Activated CD8-positive, alpha-beta T cell treated with anti-CD3 and anti-CD28 coated beads for 36 hours (primary cell): ENCODE measurements around the gene SREBF2. TPM values are rescaled to one million over a fixed set of nuclear protein-coding genes. Genes with fewer than 3 reads are reported as not detected.
A peak's percentile ranks its signal among the peaks of the same experiment; 100 is the strongest.

Experiments
- ATAC-seq: fragments of 200-7000 bp; cut with Tn5 transposase; one replicate; pipeline ENCODE4 v1.10.0; 2021; ENCODE audit warnings: mild to moderate bottlenecking, moderate library complexity
- CTCF ChIA-PET: fragments of 350-600 bp; sonication (Branson Sonifier 250); formaldehyde crosslinking; loops from one replicate; lab custom pipeline; 2021; ENCODE audit warnings: antibody characterized with exemption; lab: Charles Lee
- POLR2A ChIA-PET: fragments of 350-600 bp; sonication (Branson Sonifier 250); formaldehyde crosslinking; loops from one replicate; lab custom pipeline; 2021; ENCODE audit warnings: antibody characterized with exemption; lab: Charles Lee
- DNase-seq: peaks from one replicate; pipeline ENCODE4 v3.0.0-alpha.2; 2020
- H3K27ac Mint-ChIP-seq: one replicate; pipeline ENCODE4 v1.8.0; 2021; ENCODE audit warnings: mild to moderate bottlenecking, mixed read lengths
- H3K27me3 Mint-ChIP-seq: one replicate; pipeline ENCODE4 v1.8.0; 2021; ENCODE audit warnings: mixed read lengths
- H3K36me3 Mint-ChIP-seq: one replicate; pipeline ENCODE4 v1.8.0; 2021; ENCODE audit warnings: low read depth, mixed read lengths
- H3K4me1 Mint-ChIP-seq: one replicate; pipeline ENCODE4 v1.8.0; 2021; ENCODE audit warnings: low read depth, mixed read lengths
- H3K4me3 Mint-ChIP-seq: one replicate; pipeline ENCODE4 v1.8.0; 2021; ENCODE audit warnings: mild to moderate bottlenecking, moderate library complexity, mixed read lengths
- H3K9me3 Mint-ChIP-seq: one replicate; pipeline ENCODE4 v1.8.0; 2021; ENCODE audit warnings: mixed read lengths
- intact Hi-C: fragments of 100-400 bp; cut with micrococcal nuclease; formaldehyde crosslinking; loops from one replicate; pipeline ENCODE4 v1.10.0; 2022
- microRNA-seq: library from miRNA; unstranded; fragments of <30 nt; microRNA quantifications from one replicate; pipeline ENCODE4 v1.2.0, GENCODE V29; 2022; ENCODE audit warnings: borderline microRNAs expressed, borderline replicate concordance
- total RNA-seq, 2 experiments: library from RNA; stranded (reverse); gene quantifications; one replicate each; pipeline ENCODE4 v1.2.3, GENCODE V29; 2021
- TF ChIP-seq, protein P1 (sequence below): fragments of 200-600 bp; IDR thresholded peaks from one replicate; pipeline ENCODE4 v1.8.0; 2022; ENCODE audit warnings: antibody characterized with exemption, mild to moderate bottlenecking

Gene SREBF2
- total RNA-seq, 2 experiments from 2014 or later: 87.1 to 92.9 TPM

DNA sequence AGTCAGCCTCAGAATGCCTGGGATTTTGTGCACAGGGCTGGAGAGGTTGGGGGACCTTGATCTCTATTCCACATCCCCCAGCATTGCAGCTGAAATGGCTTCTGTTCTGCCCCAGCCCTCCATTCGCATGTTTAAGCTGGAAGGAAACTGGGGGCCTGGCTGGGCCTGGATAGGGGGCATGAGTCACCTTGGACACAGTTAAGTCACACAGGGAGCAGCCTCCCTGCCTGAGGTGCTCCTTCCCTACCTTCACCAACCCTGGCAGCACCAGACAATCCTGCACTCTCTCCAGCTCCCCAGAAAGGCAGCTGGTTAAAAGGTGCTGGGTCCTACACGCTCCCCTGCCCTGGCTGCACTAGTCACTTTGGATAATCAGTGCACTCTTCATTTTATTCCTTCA is 119.8 kb downstream of the SREBF2 start:
- no peak for DNase-seq
- Mint-ChIP-seq H3K36me3 (no peaks in the 10 kb centered on the region), H3K9me3 (no peaks in the 10 kb centered on the region), H3K27me3 (no peaks in the 10 kb centered on the region), H3K4me3 (no peak overlapping the region), H3K4me1 (peaks cover 17% of the 10 kb centered on the region), H3K27ac (no peak overlapping the region)
- TF ChIP-seq, protein P1, sequence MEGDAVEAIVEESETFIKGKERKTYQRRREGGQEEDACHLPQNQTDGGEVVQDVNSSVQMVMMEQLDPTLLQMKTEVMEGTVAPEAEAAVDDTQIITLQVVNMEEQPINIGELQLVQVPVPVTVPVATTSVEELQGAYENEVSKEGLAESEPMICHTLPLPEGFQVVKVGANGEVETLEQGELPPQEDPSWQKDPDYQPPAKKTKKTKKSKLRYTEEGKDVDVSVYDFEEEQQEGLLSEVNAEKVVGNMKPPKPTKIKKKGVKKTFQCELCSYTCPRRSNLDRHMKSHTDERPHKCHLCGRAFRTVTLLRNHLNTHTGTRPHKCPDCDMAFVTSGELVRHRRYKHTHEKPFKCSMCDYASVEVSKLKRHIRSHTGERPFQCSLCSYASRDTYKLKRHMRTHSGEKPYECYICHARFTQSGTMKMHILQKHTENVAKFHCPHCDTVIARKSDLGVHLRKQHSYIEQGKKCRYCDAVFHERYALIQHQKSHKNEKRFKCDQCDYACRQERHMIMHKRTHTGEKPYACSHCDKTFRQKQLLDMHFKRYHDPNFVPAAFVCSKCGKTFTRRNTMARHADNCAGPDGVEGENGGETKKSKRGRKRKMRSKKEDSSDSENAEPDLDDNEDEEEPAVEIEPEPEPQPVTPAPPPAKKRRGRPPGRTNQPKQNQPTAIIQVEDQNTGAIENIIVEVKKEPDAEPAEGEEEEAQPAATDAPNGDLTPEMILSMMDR: no peak
- intact Hi-C loops: no loop called here
- ATAC-seq: no peak
- ChIA-PET POLR2A (interaction anchor here (1.1 to 1.4 kb wide), 2 partner anchors 8 to 138 kb away, joined by 4 read pairs; partner anchors contain the start of gene NDUFA6), CTCF (interaction anchor here (1.0 kb wide), 1 partner anchor 256 kb away, joined by 4 read pairs; no protein-coding TSS in a partner anchor)

Small RNA genes lying within 50 kb of the gene (microRNA-seq; reads per million reads assigned to microRNA genes)
- 66.3 reads per million, percentile 64 among the genes with 10 or more reads in this experiment for gene MIR33A

Other genes with a start within 250 kb of the SREBF2 start
- gene PMM1, start 243.3 kb upstream of the SREBF2 start, total RNA-seq: 10 to 100 TPM; 29.8 to 29.9 TPM
- 10 to 100 TPM; 48.0 to 55.1 TPM for gene DESI1, start 212.1 kb upstream of the SREBF2 start, total RNA-seq
- 100 to 1,000 TPM; 424 to 425 TPM for gene XRCC6, start 211.8 kb upstream of the SREBF2 start, total RNA-seq
- gene SNU13, start 144.2 kb upstream of the SREBF2 start, total RNA-seq: 100 to 1,000 TPM; 275 to 299 TPM
- gene MEI1, start 133.6 kb upstream of the SREBF2 start, total RNA-seq: 10 to 100 TPM; 27.7 to 28.4 TPM
- gene CCDC134, start 32.4 kb upstream of the SREBF2 start, total RNA-seq: 10 to 100 TPM; 15.2 to 15.9 TPM
- 1 to 10 TPM; 2.3 to 2.7 TPM for gene SHISA8, start 82.0 kb downstream of the SREBF2 start, total RNA-seq
- 1 to 10 TPM; 4.0 TPM for gene TNFRSF13C, start 93.7 kb downstream of the SREBF2 start, total RNA-seq
- 10 to 100 TPM; 62.5 to 63.1 TPM for gene CENPM, start 114.0 kb downstream of the SREBF2 start, total RNA-seq
- under 1 TPM; 0.20 to 0.36 TPM for gene SEPTIN3, start 136.3 kb downstream of the SREBF2 start, total RNA-seq
- gene WBP2NL, start 165.7 kb downstream of the SREBF2 start, total RNA-seq: under 1 TPM in 1 of 2 experiments, not detected in 1; 0.43 TPM
- 1 to 10 TPM; 9.3 to 9.4 TPM for gene NAGA, start 237.7 kb downstream of the SREBF2 start, total RNA-seq
- gene PHETA2, start 241.1 kb downstream of the SREBF2 start, total RNA-seq: 1 to 10 TPM in 1 of 2 experiments, under 1 TPM in 1; 0.97 to 1.3 TPM
- 10 to 100 TPM; 51.7 to 61.2 TPM for gene SMDT1, start 246.6 kb downstream of the SREBF2 start, total RNA-seq